ENCODE measurements around the gene FILIP1L.

FILIP1L gene

GRCh38 chr3:99945328-99945995 is 168.8 kb downstream of the FILIP1L start:
- DNase-seq, result peak; percentile 55

DNA sequence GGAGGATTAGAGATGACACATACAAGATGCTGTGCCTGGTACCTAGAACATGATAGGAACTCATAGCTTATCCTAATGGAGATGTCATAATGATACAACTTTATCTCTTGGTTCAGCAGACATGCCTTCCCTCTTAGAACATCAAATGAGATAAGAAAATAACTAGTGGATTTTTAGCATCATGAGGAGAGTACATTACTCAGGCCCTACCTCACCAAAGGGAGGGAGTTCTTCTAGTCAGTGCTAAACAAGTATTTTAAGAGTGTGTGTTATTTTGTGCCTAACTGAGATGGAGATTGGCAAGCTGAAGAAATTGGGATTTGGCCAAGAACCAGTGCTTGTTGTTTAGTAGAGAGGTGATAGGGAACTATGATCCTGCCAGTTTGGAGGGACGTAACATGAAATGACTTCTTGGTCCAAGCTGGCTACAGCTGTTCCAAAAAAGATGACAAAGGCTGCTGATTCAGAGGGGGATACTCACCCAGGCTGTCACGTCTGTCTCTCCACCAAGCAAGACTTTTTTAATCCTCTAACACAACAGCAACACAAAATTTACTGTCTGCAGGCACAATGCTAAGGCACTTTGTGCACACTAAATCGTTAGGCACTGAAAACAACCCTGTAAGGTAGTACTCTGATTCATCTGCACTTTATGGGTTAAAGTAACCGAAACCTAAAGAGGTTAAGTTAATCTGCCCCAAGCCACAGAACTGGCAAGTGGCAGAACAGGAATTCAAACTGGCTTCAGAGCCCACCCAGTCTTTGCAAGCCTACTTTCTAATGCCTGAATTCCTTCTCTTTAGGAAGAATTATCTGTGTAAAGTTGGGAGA is 170.2 kb downstream of the FILIP1L start:
- no peak for DNase-seq

- no peak for DNase-seq
These were observed 173.1 kb downstream of the FILIP1L start for GRCh38 chr3:99941211-99941610.

DNA sequence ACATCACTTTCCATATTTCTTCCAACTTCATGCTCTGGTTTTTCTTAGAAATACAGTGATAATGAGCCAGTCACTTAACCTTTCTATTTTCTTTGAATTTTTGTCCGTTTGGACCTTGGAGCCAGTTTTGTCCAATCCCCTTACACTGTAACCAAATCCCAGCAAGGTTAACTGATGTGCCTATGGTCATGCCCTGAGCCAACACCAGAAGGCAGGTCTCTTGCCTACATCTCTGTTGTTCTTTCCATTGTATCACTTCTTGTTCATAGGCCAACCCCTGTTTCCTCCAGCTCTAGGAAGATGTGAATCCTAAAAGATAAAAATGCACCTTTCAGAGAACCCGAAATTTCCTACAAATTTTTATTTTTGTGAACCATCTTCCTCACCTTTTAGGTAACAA is 174.0 kb downstream of the FILIP1L start:
- DNase-seq, result no peak

DNA sequence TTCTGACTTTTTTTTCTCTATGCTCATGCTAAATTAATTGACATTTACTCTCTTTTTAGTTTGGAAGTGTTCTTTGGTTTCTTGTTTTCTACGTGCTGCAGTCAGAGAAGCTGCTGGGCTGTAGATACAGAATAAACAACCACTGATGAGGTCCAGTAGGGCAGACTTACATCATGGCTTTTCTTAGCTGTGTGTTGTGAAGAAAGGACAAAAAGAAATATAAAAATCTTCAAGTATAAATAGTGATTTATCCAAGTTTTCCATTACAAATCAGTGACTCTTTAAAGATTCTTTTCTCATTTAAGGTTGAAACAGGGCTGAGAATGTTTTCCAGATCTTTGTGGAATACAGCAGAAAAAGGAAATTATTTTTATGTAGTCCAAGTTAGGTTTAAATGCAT is 174.4 kb downstream of the FILIP1L start:
- no peak for DNase-seq

- DNase-seq, result no peak
These were observed 175.9 kb downstream of the FILIP1L start for GRCh38 chr3:99938270-99938911.

DNA sequence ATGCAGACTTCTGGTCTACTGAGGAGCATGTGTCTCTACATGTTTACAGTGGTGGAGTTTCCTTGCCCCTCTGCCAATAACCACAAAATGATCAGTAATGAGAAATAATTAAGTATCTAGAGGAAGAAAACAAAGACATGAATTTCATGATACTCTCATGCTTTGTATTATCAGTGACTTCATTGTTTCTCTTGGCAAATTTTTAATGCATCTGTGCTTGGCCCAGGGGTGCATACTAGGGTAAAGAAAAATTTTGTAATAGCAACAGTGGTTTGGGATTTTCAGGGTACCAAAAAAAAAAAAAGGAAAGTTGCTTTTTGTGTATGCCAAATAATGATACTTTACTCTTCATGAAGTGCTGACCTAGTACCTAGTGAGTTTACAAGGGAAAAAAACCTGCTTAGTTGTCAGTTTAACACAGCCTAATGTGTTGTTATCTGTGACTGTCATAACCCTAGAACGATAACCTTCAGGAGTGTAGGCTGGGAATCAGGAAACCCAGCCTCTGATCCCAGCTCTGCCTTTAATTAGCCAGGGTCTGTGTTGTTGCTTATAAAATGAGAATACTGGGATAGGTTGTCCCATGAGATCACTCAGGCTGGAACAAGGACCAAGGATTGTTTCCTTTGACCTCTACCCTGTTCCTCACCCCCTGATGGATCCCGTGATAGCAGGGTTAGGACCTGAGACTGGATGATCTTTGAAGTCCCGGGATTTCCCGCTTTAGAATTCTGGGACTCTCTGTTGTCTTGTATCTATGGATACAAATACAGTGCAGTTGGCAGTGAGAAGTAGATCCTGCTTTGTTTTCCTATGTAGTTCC is 179.1 kb downstream of the FILIP1L start:
- no peak for DNase-seq

DNA sequence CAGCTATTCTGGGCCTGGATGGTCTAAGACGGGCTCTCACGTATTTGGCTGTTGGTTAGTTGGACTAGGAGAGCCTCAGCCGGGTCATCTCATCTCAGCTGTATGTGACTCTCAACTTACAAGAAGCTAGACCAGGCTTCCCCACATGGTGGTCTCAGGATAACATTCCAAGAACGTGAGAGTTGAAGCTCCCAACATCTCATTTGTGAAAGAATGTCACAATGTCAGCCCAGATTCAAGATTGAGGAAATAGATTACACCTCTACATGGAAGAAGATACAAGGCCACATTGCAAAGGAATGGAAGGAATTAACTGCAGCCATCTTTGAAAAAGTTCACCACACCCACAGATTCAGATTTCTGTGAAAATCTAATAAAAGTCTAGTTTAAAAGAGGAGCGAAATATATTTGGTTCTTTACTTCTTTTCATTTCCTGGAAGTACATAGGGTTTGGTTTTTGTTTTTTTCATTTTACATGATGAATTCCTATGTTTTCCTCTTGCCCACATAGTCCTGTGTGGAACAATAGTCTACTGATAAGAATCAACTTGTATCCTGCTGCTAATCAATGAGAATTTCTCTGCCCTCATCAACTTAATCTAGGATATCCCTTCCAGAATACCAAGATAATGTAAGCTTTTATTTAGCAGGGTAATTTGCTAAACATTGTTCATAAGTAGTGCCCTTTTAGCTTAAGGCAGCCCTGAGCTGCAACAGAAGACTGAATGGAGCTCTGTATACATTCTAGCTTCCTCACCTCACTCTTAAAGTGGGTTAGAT is 180.1 kb downstream of the FILIP1L start:
- no peak for DNase-seq

- DNase-seq, result no peak
These were observed 183.2 kb downstream of the FILIP1L start for GRCh38 chr3:99931059-99931458.

- DNase-seq, result no peak
These were observed 184.6 kb downstream of the FILIP1L start for GRCh38 chr3:99929745-99930139.

DNA sequence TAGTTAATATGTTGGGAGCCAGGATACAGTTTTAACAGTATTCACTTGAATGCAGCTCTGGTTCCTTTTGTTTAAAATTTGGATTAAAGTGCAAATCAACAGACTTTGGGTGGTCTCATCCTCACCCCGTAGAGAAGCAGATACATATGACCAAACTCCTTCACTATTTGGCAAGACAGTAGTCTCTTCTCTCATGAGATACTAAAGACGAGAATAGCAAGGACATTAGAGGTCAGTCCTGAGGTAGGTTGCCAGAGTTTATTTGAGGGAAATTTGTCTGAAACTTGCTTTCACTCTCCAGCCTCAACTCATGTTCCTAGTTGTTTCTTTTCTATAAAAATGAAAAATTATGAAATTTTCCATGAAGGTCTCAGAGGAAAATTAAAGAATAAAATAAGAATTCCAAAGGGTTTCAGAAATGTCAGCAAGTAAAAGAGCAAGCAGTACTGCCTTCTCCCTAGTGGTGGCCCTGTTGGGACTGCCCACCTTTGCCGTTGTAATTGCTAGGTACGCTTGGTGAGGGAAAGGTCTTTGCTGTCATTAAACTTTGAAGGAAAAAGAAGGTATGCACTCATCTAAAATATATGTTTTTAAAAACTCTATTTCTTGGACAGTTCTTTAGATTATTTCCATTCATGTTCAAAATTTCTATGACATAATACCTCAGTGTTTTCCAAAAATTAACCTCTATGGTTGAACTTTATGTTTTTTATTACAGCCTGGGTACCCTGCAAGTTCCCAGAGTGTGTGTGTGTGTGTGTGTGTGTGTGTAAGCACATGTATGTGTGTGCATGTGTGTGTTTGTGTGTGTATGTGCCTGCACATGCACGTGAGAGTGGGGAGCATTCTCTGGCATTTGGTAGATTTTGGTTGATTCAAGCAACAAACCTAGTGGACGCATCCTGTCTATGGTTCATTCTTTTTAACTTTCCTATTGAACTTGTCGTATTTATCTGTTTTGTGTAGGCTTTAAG is 185.2 kb downstream of the FILIP1L start:
- DNase-seq, result no peak

DNA sequence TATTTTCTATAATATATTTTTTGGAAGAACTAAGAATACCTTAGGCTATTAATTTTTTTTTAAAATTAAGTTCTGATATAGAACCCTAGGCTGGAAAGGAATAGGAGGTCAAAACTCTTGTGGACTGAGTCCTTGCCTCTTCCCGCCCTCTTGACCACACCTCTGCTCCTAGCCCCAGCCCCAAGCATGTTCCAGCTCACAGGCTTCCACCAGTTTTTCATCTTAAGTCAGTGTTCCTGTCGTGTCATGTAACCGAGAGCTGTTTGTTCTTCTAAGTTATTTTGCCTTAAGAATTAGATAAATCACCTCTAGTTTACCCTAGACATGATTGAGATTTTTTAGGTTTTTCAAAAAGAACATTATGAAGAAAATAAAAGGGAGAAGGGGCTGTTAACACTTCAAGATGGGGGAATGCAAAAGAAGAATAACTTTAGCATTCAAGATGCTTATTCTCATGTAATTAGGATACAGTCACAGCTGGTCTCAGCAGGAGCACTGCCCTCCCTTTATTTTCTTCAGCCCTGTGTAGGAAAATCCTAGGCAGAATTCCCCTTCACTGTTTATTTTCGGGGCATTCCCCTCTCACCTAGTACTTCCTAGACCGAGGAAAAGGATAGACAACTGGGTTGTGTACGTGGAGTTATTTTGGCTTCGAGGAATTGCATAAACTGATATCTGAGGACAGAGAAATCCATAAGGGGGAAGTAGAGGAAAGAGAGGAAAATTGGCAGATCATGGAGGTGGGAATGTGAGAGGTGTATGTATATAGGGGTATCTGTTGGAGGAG is 186.4 kb downstream of the FILIP1L start:
- no peak for DNase-seq

DNA sequence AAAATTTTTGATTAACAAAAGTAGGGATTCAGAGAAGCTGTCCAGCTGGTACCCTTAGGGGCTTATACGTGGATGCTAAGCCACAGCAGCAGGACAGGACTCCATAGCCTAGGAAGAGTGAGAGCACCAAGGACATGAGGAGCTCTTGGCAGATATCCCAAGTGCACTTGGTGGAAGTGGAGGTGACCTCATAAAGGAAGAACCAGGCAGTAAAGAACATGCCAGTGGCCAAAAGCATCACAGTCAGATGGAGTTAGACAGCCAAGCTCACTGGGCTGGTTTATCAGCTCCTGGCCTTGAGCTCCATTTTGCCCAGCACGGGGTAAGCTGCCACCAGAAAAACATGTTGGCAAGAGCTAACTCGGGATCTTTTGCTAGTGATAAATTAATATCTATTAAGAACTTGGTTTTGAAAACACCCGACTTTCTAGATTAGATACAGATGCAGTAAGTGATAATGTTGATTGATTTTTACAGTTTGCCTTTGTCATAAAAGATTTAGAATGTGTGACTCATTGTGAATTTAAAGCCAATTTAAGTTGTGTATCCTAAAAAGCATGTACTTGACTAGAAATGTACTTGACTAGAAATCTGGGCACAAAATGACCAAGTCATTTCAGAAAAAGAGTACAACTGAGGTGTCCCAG is 188.6 kb downstream of the FILIP1L start:
- no peak for DNase-seq

- DNase-seq, result no peak
These were observed 190.4 kb downstream of the FILIP1L start for GRCh38 chr3:99923873-99924272.

- no peak for DNase-seq
These were observed 192.3 kb downstream of the FILIP1L start for GRCh38 chr3:99921986-99922385.

DNA sequence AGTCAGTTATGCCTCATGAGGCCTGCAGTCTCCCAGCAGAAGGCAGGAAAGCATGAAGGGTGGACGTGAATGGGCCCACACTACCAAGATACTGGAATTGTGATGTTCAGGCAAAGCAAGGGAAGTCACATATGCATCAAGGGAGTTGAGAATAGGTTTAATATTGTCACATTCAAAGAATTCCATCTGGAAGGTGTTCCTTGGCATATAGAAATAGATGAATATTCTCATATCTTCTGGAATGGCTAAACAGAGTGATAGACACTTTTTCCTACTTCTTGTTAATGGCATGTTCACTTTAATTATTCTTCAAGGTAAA is 193.0 kb downstream of the FILIP1L start:
- no peak for DNase-seq

GRCh38 chr3:99920481-99921376 is 193.6 kb downstream of the FILIP1L start:
- no peak for DNase-seq

DNA sequence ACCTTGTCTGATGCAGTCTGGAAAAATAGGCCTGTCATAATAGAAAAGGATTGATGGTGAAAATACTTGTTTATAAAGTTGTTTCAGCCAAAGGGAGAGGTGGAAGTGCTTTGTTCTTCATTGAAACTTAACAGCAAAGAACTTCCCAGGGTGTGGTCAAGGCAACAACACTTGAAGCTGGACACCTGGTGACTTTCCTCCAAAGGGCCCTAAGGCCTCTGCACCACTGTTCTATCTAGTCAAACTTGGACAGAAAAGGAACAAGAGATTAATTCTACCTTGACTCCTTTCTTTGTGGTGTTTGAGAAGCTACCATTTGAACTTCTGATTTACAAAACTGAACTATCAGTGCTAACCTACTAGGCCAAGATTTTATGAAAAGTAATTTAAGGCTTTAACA is 194.6 kb downstream of the FILIP1L start:
- no peak for DNase-seq

DNA sequence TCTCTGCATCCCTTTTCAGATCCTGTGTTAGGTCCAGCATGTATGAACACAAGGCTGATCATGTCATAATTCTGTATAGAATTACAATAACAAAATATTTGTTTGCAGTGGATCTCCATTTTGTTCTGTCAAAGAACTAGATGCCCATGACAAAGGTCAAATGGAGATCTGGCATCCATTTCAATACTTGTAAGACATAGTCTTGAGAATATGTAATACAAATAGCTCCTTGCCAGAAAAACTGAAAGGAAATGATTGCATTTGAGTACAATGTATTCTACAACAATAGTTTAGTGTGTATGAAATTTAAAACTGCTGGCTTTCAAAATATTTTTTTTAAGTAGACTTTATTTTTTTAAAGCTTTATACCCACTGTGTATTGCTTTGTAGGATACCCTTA is 195.6 kb downstream of the FILIP1L start:
- no peak for DNase-seq
